CD4-positive, alpha-beta T cell treated with Interleukin-4 for 4 hours (primary cell): Measurements from ENCODE around the gene FCRL5.
"Not testable (repeated sequence)": the region's sequence is repeated elsewhere in the genome, so short reads cannot be mapped to it uniquely, and the experiment has no call there.

Experiments
- DNase-seq: peaks from one replicate; pipeline ENCODE4 v3.0.0-alpha.2; 2020

FCRL5 gene

DNA sequence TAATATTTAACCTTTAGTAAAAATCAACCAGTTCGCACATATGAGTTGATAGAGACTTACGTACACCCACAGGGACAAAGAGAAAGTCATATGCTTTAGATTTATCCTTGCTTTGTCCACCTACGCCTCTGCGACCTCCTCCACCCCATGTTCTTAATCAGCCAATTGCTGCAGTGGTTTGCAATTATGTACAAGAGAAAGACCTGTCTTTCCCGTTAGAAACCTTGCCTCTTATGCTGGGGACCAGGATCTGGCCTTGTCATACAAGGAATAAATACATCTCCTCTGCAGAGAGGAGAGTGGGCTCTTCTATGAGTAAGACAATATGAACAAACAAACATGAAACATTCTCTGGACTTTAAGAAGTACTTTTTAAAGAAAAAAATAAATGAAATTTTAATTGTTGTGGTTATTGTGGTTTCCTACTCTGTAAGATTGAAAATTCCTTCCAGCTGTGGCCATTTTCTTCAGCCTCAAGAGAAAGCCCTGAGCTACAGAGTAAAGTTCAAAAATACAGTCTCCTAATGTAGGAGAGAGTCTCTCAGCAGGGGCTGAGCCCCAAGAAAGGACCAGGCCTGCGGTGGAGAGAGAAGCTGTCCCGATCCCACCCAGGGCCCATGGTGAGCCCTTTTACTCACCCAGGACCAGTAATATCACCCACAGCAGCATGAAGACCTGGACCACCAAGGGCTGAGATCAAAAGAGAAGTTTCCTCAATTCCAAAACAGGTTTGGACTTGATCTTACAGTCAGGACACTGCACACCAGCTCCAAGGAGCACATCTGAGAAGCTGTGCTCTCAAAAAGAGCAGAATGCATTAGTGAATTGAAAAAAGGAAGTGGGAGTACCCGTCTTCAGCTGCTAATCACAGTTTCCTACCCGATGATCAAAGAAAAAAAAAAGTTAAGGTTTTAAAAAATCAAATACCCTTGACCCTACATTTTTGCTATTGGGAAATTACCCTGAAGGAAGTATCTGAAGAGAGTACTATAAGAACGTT is at the start of gene FCRL5:
TSS of gene FCRL5 (minus strand) at position 822 of the 1,000 bp plus-strand sequence. CDS start at position 669, 153 bp downstream.
- DNase-seq = no peak

DNA sequence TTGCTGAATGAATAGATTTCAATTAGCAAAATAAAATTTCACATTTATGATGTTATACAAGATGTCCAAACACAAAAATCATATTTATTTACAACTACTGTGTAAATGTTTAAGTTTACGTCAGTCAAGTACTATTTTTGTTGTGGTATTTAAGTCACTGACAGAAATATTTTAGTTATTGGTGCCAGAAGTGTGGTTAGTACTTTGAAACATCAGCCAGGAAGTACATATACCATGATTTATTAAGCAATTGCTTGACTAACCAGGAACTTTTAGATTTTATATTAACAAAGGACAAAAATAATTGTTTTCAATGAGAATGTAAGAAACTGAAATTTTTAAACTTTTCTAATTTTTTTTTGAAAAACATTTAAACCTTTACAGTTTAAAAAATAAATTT is 47.9 kb upstream of the FCRL5 start:
- no peak for DNase-seq

DNA sequence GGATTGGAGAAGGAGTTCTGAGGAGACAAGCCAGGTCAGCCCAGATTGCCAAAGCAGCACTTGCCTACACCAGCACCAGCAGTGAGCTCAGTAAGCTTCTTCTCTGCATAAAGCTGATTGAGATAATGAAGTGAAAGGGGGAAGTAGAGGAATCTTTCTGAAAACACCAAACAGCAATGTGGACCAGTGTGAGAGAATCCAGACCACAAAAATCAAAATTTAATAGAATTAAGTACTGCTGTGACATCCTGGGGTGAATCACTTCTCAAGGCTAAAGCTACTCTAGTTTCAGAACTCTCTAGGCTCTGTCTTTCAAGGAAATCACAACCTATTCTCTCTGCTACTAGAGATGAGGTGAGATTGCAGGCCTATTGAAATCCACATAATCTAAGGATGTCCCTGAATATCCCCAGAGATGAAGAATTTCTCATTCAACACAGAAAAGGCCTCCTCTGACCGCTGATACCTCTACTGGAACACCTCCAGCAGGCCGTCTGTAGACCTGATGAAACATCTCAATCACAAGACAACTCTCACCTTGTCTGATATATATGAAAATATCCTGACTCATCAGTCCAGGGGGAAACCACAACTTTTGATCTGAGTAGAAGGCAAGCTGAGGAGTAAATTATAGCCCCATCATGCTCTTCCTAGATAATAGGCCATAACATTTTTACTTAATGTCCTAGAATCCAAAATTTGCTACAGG is 45.8 kb upstream of the FCRL5 start, which contains the start of gene FCRL4:
TSS of gene FCRL4 (minus strand) at position 127 of the 709 bp plus-strand sequence. CDS start 141 bp downstream, outside the sequence.
- no peak for DNase-seq

DNA sequence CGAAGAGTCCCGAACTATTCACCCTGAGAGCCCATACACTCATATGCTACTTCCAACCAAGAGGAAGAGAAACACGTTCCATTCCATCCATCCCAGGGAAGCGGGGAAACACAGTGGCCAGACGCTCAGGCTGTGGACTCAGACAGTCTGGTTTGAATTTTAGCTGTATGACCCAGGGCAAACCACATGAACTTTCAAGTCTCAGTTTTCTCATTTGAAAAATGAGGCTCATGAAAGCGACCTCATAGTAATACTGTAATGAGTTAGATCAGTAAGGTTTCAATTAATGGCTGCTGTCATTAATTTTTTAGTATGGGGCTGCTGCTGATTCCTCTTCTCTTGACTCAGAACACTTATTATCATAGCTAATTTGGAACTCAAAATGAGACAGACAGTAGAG is 44.1 kb upstream of the FCRL5 start:
- no peak for DNase-seq

DNA sequence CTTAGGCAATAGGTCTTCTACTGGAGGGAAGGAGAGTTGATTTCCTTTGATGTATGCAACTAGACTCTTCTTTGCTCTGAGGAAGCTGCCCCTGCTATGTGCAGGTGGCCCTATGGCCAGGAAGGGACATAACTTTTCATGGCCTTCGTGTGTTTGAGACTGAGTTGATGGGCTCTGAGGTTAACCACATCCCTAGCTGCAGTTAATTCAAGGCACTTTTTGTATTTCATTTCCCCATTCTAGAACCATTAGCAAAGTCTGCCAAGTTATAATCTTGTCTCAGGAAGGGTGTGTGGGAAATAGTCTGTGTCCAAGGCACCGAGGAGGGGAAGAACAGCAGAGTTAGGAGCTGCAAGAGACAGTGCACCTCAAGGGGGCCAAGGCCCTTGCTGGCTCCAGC is 43.0 kb upstream of the FCRL5 start:
- no peak for DNase-seq

DNA sequence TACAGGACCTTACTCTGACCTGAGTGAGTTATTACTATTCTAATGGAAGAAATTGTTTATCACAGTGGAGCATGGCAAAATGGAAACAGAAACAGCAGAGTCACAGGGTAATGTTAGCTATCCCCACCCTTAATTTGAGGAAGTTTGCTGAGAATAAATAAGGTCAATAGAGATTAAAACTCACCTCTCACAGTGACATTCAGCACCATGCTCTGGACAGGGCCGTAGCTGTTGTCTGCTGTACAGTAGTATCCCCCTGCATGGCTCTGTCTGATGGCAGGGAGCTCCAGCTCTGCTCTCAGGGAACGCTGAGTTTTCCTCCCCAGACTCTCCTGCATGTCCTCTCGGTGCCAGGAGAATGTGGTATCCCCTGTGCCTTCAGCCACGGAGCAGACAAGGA is 33.7 kb upstream of the FCRL5 start:
- DNase-seq = no peak

DNA sequence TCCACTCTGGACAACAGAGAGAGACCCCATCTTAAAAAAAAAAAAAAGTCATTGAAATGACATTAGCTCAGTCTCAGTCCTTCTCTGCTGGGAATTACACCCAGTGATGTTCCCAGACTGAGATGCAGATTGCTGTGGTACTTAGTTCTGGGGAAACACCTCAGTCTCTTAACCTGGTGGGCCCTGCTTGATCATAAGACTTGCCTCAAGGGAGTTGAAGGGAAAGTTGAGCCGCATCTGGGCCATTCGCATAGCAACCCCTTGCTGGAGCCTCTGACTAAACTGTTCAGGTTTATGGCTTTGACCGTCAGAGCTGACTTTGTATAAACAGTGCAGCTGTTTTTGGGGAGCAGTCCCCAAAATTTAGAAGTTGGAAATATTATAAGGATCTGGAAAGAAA is 32.2 kb upstream of the FCRL5 start:
- no peak for DNase-seq

DNA sequence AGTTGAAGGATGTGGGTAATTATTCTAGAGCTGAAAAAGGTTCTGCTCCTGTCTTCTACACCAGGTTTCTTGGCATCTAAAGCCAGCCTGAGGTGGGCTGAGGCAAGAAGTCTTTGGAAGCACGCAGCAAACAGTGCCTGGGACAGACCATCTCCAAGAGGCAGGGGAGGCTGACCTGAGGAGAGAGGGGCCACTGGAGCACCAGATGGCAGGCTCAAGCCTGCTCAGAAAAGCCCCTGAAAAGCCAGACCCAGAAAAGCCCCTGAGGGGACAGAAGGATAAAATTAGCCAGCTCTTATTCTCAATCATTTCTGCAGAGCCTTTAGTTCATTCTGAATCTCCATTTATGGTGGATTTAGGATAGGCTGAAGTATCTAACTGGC is 28.5 kb upstream of the FCRL5 start:
- no peak for DNase-seq

DNA sequence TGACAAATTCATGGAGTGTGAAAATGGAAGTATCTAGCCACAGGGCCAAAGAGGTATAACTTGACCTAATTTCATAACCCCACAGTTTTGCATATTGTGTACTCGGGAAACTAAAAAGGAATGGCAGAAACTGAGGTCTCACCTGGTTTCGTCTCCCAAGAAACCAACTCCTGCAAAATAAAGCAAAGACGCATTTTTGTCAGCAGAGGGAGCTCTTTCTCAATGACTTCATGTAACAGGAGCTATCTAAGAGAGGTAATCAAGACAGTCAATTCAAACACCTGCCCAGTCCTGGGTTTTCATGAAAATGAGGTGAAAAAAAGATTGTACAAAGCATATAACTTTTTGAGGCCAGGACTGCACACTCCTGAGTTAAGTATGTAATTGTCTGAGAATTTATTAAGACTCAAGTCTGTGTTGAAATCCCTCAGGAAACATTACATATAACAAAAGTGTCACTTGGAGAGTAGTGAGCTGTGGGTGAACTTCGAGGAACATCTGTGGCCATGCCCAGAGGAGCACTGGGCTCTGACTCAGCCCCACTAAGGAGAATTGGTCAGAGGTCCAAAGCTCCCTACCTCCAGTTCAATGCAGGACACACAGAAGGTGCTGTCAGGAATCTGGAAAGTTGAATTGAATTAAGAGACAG is 28.0 kb upstream of the FCRL5 start:
- peak; percentile 56 for DNase-seq

DNA sequence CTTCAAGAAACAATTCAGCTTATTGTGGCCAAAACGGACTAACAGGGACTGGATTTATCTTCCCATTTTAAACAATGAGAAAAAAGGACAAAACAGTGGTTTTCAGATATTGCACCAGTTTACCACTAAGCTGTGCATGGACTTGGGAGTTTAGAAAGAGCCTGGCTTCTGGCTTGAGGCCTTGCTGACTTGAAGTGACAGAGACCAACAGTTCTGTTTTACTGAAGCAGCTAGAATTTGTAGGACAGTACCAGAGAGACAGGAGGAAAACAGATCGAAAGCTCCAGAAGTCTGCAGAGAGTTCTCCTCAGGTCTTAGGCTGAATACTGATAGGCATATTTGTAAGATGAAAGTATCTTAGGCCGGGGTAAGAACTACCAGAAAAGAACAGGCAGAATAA is 25.1 kb upstream of the FCRL5 start:
- DNase-seq = no peak

DNA sequence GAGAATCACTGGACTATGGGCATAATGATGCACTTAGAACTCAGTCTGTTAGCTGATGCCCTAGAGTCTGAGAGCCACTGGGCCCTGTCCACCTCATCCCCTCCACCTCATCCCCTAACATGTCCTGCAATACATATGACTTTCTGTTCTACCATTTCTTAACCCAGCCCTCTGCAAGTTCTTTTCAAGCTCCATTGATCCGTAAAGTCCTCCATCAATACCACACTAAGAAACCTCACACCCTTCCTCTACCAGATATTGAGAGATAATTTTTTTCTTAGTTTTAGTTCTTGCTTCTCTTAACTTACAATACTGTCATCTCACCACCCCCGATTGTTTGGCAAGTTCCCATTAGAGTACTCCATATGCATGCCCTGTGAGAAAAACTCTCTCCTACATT is 23.4 kb upstream of the FCRL5 start:
- DNase-seq = no peak

DNA sequence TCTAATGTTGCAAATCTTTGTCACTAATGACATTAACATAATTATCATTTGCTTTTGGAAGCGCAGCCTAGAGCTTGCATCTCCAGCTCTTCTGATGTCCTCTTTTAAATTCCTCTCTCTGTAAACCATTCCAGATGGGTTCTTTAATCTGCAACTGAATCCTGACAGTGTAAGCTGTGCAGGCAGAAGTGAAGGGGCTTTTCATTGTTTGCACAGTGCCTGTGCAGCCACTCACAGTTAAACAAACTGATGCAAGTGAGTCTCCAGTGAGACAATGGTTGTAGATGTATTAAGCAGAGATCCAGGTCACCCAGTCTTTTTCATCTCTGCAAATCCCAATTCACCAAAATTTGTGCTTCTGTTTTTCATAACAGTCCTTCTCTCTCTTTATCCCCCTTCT is 22.5 kb upstream of the FCRL5 start:
- no peak for DNase-seq

DNA sequence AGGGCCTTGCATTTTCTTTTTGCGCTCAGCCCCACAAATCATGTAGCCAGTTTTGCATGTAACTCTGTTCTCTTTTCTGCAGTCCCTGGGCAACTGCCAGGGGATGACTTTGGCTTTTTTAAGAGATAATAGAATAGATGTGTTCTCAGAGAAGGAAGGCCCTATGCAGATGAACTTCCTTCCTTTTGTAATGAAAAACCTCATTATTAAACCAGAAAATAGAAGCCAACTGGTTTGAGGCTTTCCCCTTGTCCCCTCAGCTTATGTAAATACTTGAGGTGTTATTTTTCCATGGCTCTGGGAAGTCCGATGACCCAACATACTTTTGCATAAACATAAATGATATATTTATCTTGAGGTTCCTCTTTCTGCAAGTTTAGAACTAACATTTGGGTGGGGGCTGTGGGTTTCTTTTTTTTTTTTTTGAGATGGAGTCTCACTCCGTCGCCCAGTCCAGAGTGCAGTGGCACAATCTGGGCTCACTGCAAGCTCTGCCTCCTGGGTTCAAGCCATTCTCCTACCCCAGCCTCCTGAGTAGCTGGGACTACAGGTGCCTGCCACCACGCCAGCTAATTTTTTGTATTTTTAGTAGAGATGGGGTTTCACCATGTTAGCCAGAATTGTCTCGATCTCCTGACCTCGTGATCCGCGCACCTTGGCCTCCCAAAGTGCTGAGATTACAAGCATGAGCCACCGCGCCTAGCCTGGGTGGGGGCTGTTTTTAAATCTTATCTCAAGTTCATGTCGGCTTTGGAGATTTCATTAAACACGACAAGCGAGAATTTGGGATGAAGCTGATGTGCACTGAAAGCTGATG is 14.4 kb upstream of the FCRL5 start:
- no peak for DNase-seq

DNA sequence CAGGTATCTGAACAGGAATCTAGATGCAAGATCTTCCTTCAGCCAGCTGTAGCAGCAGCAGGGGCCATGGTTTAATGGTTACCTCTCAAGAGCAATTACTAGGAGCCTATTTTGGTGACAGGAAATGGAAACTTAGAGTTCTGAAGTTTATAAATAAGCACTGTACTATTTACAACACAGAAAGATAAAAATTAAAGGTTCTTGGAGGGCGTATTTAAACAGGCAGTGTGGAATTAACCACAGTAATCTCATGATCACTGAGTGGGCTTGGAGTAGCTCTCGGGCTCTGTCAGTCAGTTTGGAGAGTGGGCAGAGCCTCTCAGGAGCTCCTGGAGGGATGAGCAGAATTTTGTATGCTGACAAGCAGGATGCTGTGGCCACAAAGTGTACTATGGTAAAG is 10.2 kb upstream of the FCRL5 start:
- DNase-seq = no peak

DNA sequence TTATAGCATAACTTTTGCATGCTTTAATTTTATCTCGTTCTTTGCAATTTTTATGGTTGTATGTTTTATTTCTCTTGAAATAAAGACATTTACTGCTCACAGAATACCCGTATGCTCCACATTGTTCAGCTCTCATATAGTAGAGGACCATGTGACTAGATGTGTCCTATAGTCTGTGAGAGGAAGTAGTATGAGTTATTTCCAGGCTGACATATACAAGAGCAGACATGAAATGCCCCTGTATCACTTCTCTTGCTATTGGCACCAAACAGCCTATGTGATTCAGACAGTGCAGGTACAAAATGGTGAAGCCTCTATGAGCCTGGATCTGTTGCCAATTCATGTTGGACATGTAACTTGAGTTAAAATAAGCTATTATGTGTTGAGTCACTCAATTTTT is 5.8 kb upstream of the FCRL5 start:
- no peak for DNase-seq

DNA sequence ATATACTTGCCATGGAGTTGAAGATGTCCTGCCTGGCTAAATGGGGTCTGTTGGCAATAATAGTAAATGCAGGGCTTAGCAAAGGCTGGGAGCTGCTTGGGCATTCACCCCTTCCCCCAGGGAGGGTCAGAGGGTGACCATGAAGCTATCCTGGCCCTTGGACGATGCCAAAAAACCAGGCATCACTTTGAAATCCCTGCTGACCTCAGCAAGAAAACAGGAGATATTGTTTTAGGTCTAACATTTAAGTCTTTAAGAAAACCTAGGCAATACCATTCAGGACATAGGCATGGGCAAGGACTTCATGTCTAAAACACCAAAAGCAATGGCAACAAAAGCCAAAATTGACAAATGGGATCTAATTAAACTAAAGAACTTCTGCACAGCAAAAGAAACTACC is 4.2 kb downstream of the FCRL5 start:
- not testable (repeated sequence) for DNase-seq

DNA sequence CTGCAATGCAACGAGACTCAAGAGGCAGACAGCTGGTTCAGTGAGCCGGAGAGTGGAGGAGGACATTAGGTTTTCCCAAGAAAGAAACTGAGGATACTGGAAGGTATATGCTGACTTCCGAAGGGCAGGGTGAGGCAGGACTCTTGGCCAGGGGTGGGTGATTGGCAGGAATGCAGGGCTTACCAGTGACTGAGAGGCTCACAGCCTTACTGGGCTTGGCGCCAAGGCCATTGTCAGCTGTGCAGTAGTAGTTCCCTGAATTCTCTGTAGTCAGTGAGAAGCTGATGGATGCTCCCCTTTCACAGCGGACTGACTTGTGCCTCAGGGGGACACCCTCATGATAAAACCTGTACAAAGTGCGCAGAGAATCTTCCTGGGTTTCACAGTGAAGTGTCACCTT is 9.6 kb downstream of the FCRL5 start:
- no peak for DNase-seq

DNA sequence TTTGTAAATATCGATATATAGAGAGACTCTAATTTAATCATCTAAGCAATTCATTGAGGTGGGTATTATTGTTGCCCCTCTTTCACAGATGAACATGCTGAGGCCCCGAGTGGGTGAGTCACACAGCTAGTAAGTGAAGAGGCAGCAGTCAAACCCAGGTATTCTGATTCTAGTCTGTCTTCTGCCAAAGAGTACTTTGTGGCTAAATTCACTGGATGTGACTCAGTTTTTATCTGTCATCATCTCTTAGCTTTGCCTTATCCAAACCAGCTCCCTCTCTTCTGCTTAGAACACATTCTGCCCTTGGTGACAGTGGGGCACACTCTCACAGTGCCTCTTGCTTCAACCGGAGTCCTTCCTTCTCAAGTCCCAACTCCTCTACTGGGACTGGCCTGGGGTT is 11.5 kb downstream of the FCRL5 start:
- no peak for DNase-seq

DNA sequence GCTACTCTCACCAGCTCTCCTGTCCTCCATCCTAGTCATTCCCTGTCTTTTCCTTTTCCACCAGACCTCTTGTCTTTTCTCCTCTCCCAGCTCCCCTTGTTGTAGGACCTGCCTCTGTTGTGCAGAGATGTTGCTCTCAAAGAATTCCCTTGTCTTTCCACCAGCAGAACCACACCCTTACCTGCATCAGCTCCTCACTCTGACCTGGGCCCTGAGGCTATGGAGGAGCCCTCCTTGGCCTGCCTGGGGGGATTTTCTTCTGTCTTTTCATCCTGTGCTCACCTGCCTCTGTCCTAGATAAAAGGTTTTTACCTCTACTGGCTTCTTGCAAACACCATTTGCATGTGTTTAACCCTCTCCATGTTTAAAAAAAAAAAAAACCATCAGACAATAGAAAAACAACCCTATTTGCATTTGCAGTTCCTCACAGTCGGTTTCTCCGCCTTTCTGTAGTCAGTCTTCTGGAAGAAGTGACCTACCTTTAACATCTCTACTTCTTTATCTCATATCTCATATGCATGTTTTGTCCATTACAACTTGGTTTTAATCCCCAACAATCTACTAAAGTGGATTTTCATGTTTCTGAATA is 12.1 kb downstream of the FCRL5 start:
- DNase-seq = no peak

DNA sequence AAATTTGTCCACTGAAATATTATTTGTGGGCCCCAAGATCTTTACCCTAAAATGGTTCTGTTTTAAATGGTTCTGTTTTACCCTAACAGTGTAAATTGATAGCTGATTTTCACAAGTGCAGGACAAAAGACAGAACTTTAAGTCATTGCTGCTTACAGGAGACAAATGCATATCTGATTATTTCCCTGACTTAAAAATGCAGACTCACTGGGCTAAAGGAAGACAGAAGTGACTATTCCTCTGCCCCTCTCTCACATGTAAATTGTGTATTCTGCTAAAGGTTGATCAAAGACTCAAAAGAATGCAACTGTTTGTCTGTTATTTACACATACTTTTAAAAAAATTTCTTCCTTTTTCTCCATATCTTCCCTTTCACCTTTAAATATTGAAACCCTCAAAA is 12.7 kb downstream of the FCRL5 start:
- DNase-seq = no peak

DNA sequence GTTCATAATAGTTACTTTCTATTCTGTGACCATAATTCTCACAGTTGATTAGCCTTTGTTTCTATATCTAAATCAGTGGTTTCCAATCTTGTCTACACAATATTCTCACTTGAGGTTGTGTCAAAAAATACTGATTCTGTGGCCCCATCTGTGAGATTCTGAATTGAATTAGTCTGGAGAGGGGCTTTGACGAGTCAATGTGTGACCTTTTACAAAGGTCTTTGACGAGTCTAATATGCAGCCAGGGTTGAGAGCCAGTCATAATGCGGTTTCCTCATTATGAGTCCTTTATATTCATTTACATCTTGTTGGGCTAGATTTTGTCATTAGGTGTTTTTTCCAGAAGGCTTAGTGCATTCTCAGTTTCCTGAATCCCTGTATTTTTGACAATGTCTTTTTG is 19.7 kb downstream of the FCRL5 start:
- no peak for DNase-seq

DNA sequence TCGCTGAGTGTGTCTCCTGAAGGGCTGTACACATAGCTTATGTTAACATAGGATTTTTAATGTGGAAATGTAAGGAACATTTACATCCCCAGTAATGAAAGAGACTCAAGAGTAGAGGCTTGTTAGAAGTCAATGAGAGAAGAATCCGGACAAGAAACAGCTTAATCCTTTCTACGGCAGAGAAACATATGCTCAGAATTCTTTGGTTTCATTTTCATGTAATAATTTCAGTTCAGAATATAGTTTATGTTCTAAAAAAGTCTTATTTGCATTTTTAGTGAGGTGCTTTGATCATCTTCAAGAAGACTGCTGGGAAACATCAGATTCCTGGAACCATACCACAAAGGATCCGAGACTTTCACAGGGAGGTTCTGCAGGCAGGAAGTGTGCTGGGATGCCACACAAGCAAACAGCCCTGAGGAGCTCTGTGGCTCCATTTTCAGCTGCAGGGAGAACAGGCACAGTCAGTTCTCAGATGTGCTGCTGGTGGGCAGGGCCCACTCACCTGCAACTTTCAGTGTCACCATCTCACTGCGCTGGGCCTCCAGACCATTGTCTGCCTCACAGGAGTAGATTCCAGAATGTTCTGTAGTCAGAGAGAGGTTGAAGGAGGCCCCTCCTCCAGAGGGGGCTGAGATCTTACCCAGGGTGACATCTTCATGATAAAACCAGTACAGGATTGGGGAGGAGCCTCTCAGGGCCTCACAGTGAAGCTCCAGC is 28.4 kb downstream of the FCRL5 start:
- DNase-seq = no peak
